Measurements from ENCODE around the gene DOK1. TPM values are rescaled to one million over a fixed set of nuclear protein-coding genes. Genes with fewer than 3 reads are reported as not detected.

The DOK1 gene
- total RNA-seq: 20.1 and 23.0 TPM in 2 replicates

GRCh38 chr2:74553892-74554819 is at the start of gene DOK1, which contains the start of gene LOXL3:
Gene DOK1, plus strand, starts transcription at chr2:74554720. Its CDS starts 35 bp downstream, at chr2:74554755.
Gene LOXL3, minus strand, starts transcription at chr2:74553942. Its CDS starts 1,308 bp downstream, at chr2:74552634.

GRCh38 chr2:74507145-74507925 is 47.2 kb upstream of the DOK1 start, which contains the start of gene PCGF1:
Gene PCGF1, minus strand, starts transcription at chr2:74507695. Its CDS starts 27 bp downstream, at chr2:74507668.

GRCh38 chr2:74514368-74515270 is 39.9 kb upstream of the DOK1 start, which contains the start of gene TLX2:
Gene TLX2, plus strand, starts transcription at chr2:74514450. Its CDS starts 357 bp downstream, at chr2:74514807.

GRCh38 chr2:74525717-74526648 is 28.5 kb upstream of the DOK1 start, which contains the start of gene DQX1:
Gene DQX1, minus strand, starts transcription at chr2:74526231. Its CDS starts 502 bp downstream, at chr2:74525729.

DNA sequence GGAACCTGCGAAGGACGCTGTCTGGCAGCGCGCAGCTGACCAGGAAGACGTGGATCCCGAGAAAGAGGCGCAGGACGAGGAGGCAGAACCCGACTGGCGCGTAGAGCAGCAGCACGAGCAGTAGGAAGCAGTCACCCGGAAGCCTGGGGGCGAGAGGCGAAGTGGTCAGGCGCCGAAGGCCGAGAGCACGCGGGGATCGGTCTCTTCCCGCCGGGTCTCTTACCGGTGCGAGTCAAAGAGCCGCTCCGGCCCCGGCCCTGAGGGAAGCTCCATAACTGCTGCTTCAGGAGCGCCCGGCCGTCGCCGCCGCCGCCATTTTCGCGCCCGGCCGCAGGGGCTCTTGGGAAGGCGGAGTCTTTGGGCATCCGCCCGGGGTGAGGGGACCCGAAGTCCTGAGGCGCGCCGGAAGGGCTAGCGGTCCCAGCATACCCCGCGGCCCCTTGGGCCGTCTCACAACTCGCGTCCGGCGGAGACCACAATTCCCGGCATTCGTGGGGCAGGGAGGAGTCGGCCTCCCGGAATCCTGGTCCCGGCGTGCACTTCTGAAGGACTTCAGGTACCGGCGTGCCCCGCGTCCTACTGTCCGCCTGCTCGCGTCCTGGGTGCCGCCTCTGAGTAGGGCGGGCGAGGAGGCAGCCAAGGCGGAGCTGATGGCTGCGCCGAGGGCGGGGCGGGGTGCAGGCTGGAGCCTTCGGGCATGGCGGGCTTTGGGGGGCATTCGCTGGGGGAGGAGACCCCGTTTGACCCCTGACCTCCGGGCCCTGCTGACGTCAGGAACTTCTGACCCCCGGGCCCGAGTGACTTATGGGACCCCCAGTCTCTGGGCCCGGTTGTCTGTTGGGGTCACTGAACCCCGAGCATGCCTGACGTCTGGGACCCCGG is 24.9 kb upstream of the DOK1 start, which contains the start of the genes AUP1 and HTRA2:
TSS of gene AUP1 (minus strand) at position 350 of the 882 bp plus-strand sequence. CDS start at position 273, 77 bp downstream.
TSS of gene HTRA2 (plus strand) at position 577 of the 882 bp plus-strand sequence. CDS start at position 651, 74 bp downstream.

Other genes starting within 250 kb of the DOK1 start
- gene SLC4A5, start 211.3 kb upstream of the DOK1 start, total RNA-seq: under 0.01 TPM in 1 of 2 replicates, not detected in the other
- 97.1 and 102 TPM in 2 replicates for gene DCTN1, start 174.4 kb upstream of the DOK1 start, total RNA-seq
- gene C2orf81, start 133.1 kb upstream of the DOK1 start, total RNA-seq: 2.4 and 3.7 TPM in 2 replicates
- 58.3 and 76.0 TPM in 2 replicates for gene WDR54, start 133.0 kb upstream of the DOK1 start, total RNA-seq
- 14.0 and 17.0 TPM in 2 replicates for gene RTKN, start 112.8 kb upstream of the DOK1 start, total RNA-seq
- gene INO80B, start 99.6 kb upstream of the DOK1 start, total RNA-seq: 15.5 and 21.4 TPM in 2 replicates
- 81.7 and 84.0 TPM in 2 replicates for gene WBP1, start 96.3 kb upstream of the DOK1 start, total RNA-seq
- 58.9 and 61.0 TPM in 2 replicates for gene MOGS, start 89.3 kb upstream of the DOK1 start, total RNA-seq
- gene MRPL53, start 82.0 kb upstream of the DOK1 start, total RNA-seq: 44.2 and 45.5 TPM in 2 replicates
- gene CCDC142, start 71.7 kb upstream of the DOK1 start, total RNA-seq: 6.4 and 10.6 TPM in 2 replicates
- 20.8 and 21.4 TPM in 2 replicates for gene TTC31, start 71.6 kb upstream of the DOK1 start, total RNA-seq
- gene LBX2, start 55.1 kb upstream of the DOK1 start, total RNA-seq: 1.3 and 3.4 TPM in 2 replicates
- 16.6 and 18.3 TPM in 2 replicates for gene PCGF1, start 47.0 kb upstream of the DOK1 start, total RNA-seq
- gene TLX2, start 40.3 kb upstream of the DOK1 start, total RNA-seq: 0.15 and 0.34 TPM in 2 replicates
- gene DQX1, start 28.5 kb upstream of the DOK1 start, total RNA-seq: not detected in 2 replicates
- 84.2 and 87.9 TPM in 2 replicates for gene AUP1, start 25.0 kb upstream of the DOK1 start, total RNA-seq
- 31.4 and 36.4 TPM in 2 replicates for gene HTRA2, start 24.8 kb upstream of the DOK1 start, total RNA-seq
- 10.1 and 10.7 TPM in 2 replicates for gene LOXL3, start 778 bp upstream of the DOK1 start, total RNA-seq
- gene M1AP, start 93.6 kb downstream of the DOK1 start, total RNA-seq: not detected in 2 replicates
- gene SEMA4F, start 99.5 kb downstream of the DOK1 start, total RNA-seq: 5.4 and 5.5 TPM in 2 replicates

All from bronchus fibroblast of lung (primary cell).